HCT116 (cell line): ENCODE results near the gene CADPS2. TPM values are rescaled to one million over a fixed set of nuclear protein-coding genes. Genes with fewer than 3 reads are reported as not detected.

Source experiments
- ATAC-seq: fragments of 200-7000 bp; cut with Tn5 transposase; 2 replicates; pipeline ENCODE4 v1.9.1; 2020; ENCODE audit warnings: mild to moderate bottlenecking, moderate library complexity
- BruUV-seq: library from RNA; stranded (reverse); fragments of 400-500 nt; replicated peaks from 2 replicates; lab custom pipeline; 2021; lab: Mats Ljungman, UMichigan
- CTCF ChIA-PET: fragments of 300-600 bp; sonication (Branson Sonifier 250); formaldehyde crosslinking; loops from one replicate; lab custom pipeline; 2021; ENCODE audit warnings: antibody characterized with exemption; lab: Charles Lee
- POLR2A ChIA-PET: fragments of 300-600, 350-600 bp; sonication (Branson Sonifier 250); formaldehyde crosslinking; loops from one replicate; lab custom pipeline; 2021; ENCODE audit warnings: antibody characterized with exemption; lab: Charles Lee
- RAD21 ChIA-PET, 2 experiments: fragments of 300-600 bp; sonication (Branson Sonifier 250); formaldehyde crosslinking; loops; one replicate each; lab custom pipeline; 2023; ENCODE audit warnings: low total read pairs in 2 of 2; ENCODE audit not compliant: uncharacterized antibody in 2 of 2, unreplicated experiment in 2 of 2, low non-redundant PET in 1 of 2; lab: Charles Lee
- DNase-seq: peaks from one replicate; pipeline ENCODE4 v3.0.0-alpha.2; 2010; ENCODE audit warnings: low read depth, low spot score
- H2AFZ ChIP-seq: fragments of 200-600 bp; shearing (Covaris generic), sonication (generic); 2 replicates; pipeline ENCODE4 v1.6.1; 2017; ENCODE audit warnings: low read depth, mixed run types, mixed read lengths, antibody characterized with exemption, low read length; ENCODE audit not compliant: poor library complexity, severe bottlenecking
- H3K27ac ChIP-seq: 2 replicates; pipeline ENCODE4 v1.5.1; 2012; ENCODE audit warnings: low read depth, low read length
- H3K27me3 ChIP-seq: fragments of 200-600 bp; sonication (generic); 2 replicates; pipeline ENCODE4 v1.6.1; 2016; ENCODE audit warnings: mixed run types, low read length, mixed read lengths; ENCODE audit not compliant: insufficient read depth
- H3K36me3 ChIP-seq, 2 experiments: fragments of 200-500 bp in 1 of 2; fragments of 200-600 bp in 1 of 2; sonication (Bioruptor generic) in 1 of 2; sonication (generic) in 1 of 2; 2 replicates each; pipeline versions ENCODE4 v1.5.1 to v1.6.1; 2014 to 2016; ENCODE audit warnings: low read length in 2 of 2, inconsistent platforms in 1 of 2, mixed read lengths in 1 of 2, mixed run types in 1 of 2; ENCODE audit not compliant: insufficient read depth in 2 of 2, control insufficient read depth in 1 of 2
- H3K4me1 ChIP-seq, 2 experiments: fragments of 200-600 bp in 1 of 2; sonication (generic) in 1 of 2; 2 replicates each; pipeline versions ENCODE4 v1.5.1 to v1.6.1; 2012 to 2017; ENCODE audit warnings: low read length in 2 of 2, inconsistent platforms in 1 of 2, mild to moderate bottlenecking in 1 of 2, mixed read lengths in 1 of 2, mixed run types in 1 of 2, moderate library complexity in 1 of 2; ENCODE audit not compliant: insufficient read depth in 2 of 2, control insufficient read depth in 1 of 2
- H3K4me2 ChIP-seq: fragments of 200-600 bp; sonication (generic); 2 replicates; pipeline ENCODE4 v1.6.1; 2017; ENCODE audit warnings: mixed run types, low read length, mixed read lengths
- H3K4me3 ChIP-seq, 2 experiments: fragments of 200-600 bp in 1 of 2; sonication (generic) in 1 of 2; replicated peaks in 1 of 2; 2 replicates each; pipeline ENCODE4 v1.5.1; 2011 to 2016; ENCODE audit warnings: low read length in 2 of 2, control low read depth in 1 of 2, low read depth in 1 of 2, mild to moderate bottlenecking in 1 of 2, mixed read lengths in 1 of 2, mixed run types in 1 of 2
- H3K79me2 ChIP-seq: fragments of 200-600 bp; sonication (generic); 2 replicates; pipeline ENCODE4 v1.6.1; 2017; ENCODE audit warnings: mild to moderate bottlenecking, mixed run types, low read length, moderate library complexity, mixed read lengths; ENCODE audit not compliant: insufficient read depth
- H3K9ac ChIP-seq: fragments of 200-600 bp; sonication (generic); 2 replicates; pipeline ENCODE4 v1.6.1; 2016; ENCODE audit warnings: low read length, mixed read lengths
- H3K9me2 ChIP-seq: fragments of 200-600 bp; sonication (generic), shearing (Covaris generic); 2 replicates; pipeline ENCODE4 v1.6.1; 2017; ENCODE audit warnings: mixed run types, mild to moderate bottlenecking, moderate library complexity; ENCODE audit not compliant: insufficient read depth
- H3K9me3 ChIP-seq, 2 experiments: fragments of 200-500 bp in 1 of 2; fragments of 200-600 bp in 1 of 2; sonication (Bioruptor generic) in 1 of 2; sonication (generic) in 1 of 2; 2 replicates each; pipeline ENCODE4 v1.6.1; 2014 to 2017; ENCODE audit warnings: low read length in 2 of 2, mixed read lengths in 2 of 2, inconsistent platforms in 1 of 2, low read depth in 1 of 2, mild to moderate bottlenecking in 1 of 2, mixed run types in 1 of 2, moderate library complexity in 1 of 2; ENCODE audit not compliant: control insufficient read depth in 1 of 2, insufficient read depth in 1 of 2
- H4K20me1 ChIP-seq: fragments of 200-600 bp; sonication (generic), shearing (Covaris generic); 2 replicates; pipeline ENCODE4 v1.6.1; 2017; ENCODE audit warnings: mixed run types, mild to moderate bottlenecking, moderate library complexity; ENCODE audit not compliant: insufficient read depth
- CBX3 ChIP-seq: IDR thresholded peaks from 2 replicates; pipeline ENCODE4 v1.6.1; 2012; ENCODE audit warnings: low read depth
- CEBPB ChIP-seq: IDR thresholded peaks from 2 replicates; pipeline ENCODE4 v1.6.1; 2012; ENCODE audit warnings: low read depth
- CTCF ChIP-seq, 3 experiments: fragments of 200-600 bp in 1 of 3; sonication (generic) in 1 of 3; IDR thresholded peaks in 2 of 3; conservative IDR thresholded peaks in 1 of 3; 2 replicates each; pipeline ENCODE4 v1.5.1; 2012 to 2017; ENCODE audit warnings: low read depth in 2 of 3, low read length in 2 of 3, antibody characterized with exemption in 1 of 3, borderline replicate concordance in 1 of 3, control low read depth in 1 of 3, mild to moderate bottlenecking in 1 of 3, mixed read lengths in 1 of 3, mixed run types in 1 of 3, moderate library complexity in 1 of 3; ENCODE audit not compliant: insufficient read depth in 1 of 3
- EGR1 ChIP-seq: IDR thresholded peaks from 2 replicates; pipeline ENCODE4 v1.6.1; 2012; ENCODE audit warnings: low read depth
- ELF1 ChIP-seq: IDR thresholded peaks from 2 replicates; pipeline ENCODE4 v1.6.1; 2012; ENCODE audit warnings: low read depth, borderline replicate concordance
- EZH2 ChIP-seq: fragments of 200-600 bp; sonication (generic); IDR thresholded peaks from 2 replicates; pipeline ENCODE4 v1.6.1; 2017; ENCODE audit warnings: antibody characterized with exemption, mixed run types
- EZH2phosphoT487 ChIP-seq: fragments of 200-600 bp; IDR thresholded peaks from 2 replicates; pipeline ENCODE4 v1.6.1; 2018; ENCODE audit warnings: antibody characterized with exemption, borderline replicate concordance
- JUND ChIP-seq: IDR thresholded peaks from 2 replicates; pipeline ENCODE4 v1.6.1; 2012
- POLR2A ChIP-seq: IDR thresholded peaks from 2 replicates; pipeline ENCODE4 v1.7.0; 2011; ENCODE audit warnings: borderline replicate concordance; ENCODE audit not compliant: insufficient read depth, insufficient read length; ENCODE audit errors: extremely low read depth
- POLR2AphosphoS5 ChIP-seq: IDR thresholded peaks from 2 replicates; pipeline ENCODE4 v1.6.1; 2011; ENCODE audit warnings: mild to moderate bottlenecking, low read depth, low read length, moderate library complexity
- RAD21 ChIP-seq: IDR thresholded peaks from 2 replicates; pipeline ENCODE4 v1.6.1; 2012; ENCODE audit warnings: low read depth, mild to moderate bottlenecking
- REST ChIP-seq: IDR thresholded peaks from 2 replicates; pipeline ENCODE4 v1.6.1; 2012; ENCODE audit warnings: low read depth
- SP1 ChIP-seq: IDR thresholded peaks from 2 replicates; pipeline ENCODE4 v1.6.1; 2012; ENCODE audit warnings: low read depth
- SRF ChIP-seq: IDR thresholded peaks from 2 replicates; pipeline ENCODE4 v1.6.1; 2012; ENCODE audit warnings: low read depth
- ZBTB33 ChIP-seq: IDR thresholded peaks from 2 replicates; pipeline ENCODE4 v1.6.1; 2011; ENCODE audit warnings: mild to moderate bottlenecking, low read length, moderate library complexity; ENCODE audit not compliant: insufficient replicate concordance; ENCODE audit errors: extremely low read depth
- ZFX ChIP-seq: fragments of 450-650 bp; IDR thresholded peaks from 2 replicates; pipeline ENCODE4 v1.6.1; 2017
- ZNF274 ChIP-seq: fragments of 200-500 bp; sonication (Bioruptor generic); IDR thresholded peaks from 2 replicates; pipeline ENCODE4 v1.6.1; 2014; ENCODE audit warnings: mild to moderate bottlenecking, low read depth, low read length, inconsistent platforms
- intact Hi-C: fragments of 100-400 bp; cut with micrococcal nuclease; formaldehyde crosslinking; loops from 2 replicates; pipeline ENCODE4 v1.10.0; 2022
- total RNA-seq: library from RNA; stranded (reverse); gene quantifications from one replicate; pipeline ENCODE4 v1.2.1, GENCODE V29; 2021; ENCODE audit not compliant: unreplicated experiment
- TF ChIP-seq, protein P1 (sequence below): IDR thresholded peaks from 2 replicates; pipeline ENCODE4 v1.6.1; 2012
- TF ChIP-seq, protein P2 (sequence below): IDR thresholded peaks from 2 replicates; pipeline ENCODE4 v1.6.1; 2012

Gene CADPS2
- total RNA-seq, 1 experiment from 2014 or later = 7.5 TPM

GRCh38 chr7:122684504-122684903, 201.8 kb downstream of the CADPS2 start:
- no peaks in the 10 kb centered on the region for H3K36me3 ChIP-seq
- no peaks in the 10 kb centered on the region for H3K9me3 ChIP-seq
- ChIA-PET CTCF (no interaction called here), RAD21 (no interaction called here), POLR2A (no interaction called here)
- DNase-seq (no peak), ATAC-seq (no peak)
- H3K9ac ChIP-seq = no peak overlapping the region
- intact Hi-C loops = no loop called here
- H4K20me1 ChIP-seq = no peaks in the 10 kb centered on the region
- no peaks in the 10 kb centered on the region for H3K79me2 ChIP-seq
- peaks cover 6 to 7% of the 10 kb centered on the region in 2 experiments; a peak in 3 of 4 replicates for H3K4me1 ChIP-seq
- no peaks in the 10 kb centered on the region for H3K27me3 ChIP-seq
- TF ChIP-seq JUND (no peak), ZBTB33 (no peak), RAD21 (no peak), CBX3 (no peak), ELF1 (no peak), SRF (no peak), CEBPB (no peak), POLR2AphosphoS5 (no peak), POLR2A (no peak), ZNF274 (no peak), ZFX (no peak), EGR1 (no peak), EZH2 (no peak), CTCF (IDR thresholded peaks at IDR 0.05 in 2 of 3, conservative IDR thresholded peaks at IDR 0.05 in 1 of 3; ENCODE audit: borderline replicate concordance in 1 of 3, insufficient read depth in 1 of 3, low read depth in 2 of 3, low read length in 2 of 3) (no peak), SP1 (no peak), EZH2phosphoT487 (no peak), REST (no peak)
- TF ChIP-seq, protein P1, sequence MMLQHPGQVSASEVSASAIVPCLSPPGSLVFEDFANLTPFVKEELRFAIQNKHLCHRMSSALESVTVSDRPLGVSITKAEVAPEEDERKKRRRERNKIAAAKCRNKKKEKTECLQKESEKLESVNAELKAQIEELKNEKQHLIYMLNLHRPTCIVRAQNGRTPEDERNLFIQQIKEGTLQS = no peak
- TF ChIP-seq, protein P2, sequence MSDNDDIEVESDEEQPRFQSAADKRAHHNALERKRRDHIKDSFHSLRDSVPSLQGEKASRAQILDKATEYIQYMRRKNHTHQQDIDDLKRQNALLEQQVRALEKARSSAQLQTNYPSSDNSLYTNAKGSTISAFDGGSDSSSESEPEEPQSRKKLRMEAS = no peak
- no peak overlapping the region for H3K4me2 ChIP-seq
- no peak overlapping the region for H2AFZ ChIP-seq
- no peak overlapping the region for H3K4me3 ChIP-seq
- no peak overlapping the region for H3K27ac ChIP-seq
- BruUV-seq = no TSS peak
- H3K9me2 ChIP-seq = no peaks in the 10 kb centered on the region
